Stimulated activated naive CD4-positive, alpha-beta T cell (primary cell): Measurements from ENCODE around the gene NAT10.
"Not testable (repeated sequence)": the region's sequence is repeated elsewhere in the genome, so short reads cannot be mapped to it uniquely, and the experiment has no call there.

Experiments used
- DNase-seq, 6 experiments: peaks; one replicate each; lab custom pipeline; 2025; lab: John Stamatoyannopoulos, UW

The NAT10 gene

GRCh38 chr11:34105079-34105956, at the start of gene NAT10:
Gene NAT10, plus strand, starts transcription at chr11:34105629. Its CDS starts 2,597 bp downstream, at chr11:34108226.
- peak; percentile 91 to 98 (median 96) for DNase-seq

GRCh38 chr11:34056672-34057071, 48.8 kb upstream of the NAT10 start:
- DNase-seq = no peak

GRCh38 chr11:34063061-34063795, 42.2 kb upstream of the NAT10 start:
- DNase-seq = no peak

GRCh38 chr11:34064291-34064690, 41.1 kb upstream of the NAT10 start:
- no peak for DNase-seq

- no peak for DNase-seq
Measured at GRCh38 chr11:34065505-34066203, 39.8 kb upstream of the NAT10 start.

- DNase-seq = not testable (repeated sequence)
Measured at GRCh38 chr11:34066766-34067165, 38.7 kb upstream of the NAT10 start.

GRCh38 chr11:34067383-34068065, 37.9 kb upstream of the NAT10 start:
- no peak for DNase-seq

- no peak for DNase-seq
Measured at GRCh38 chr11:34068111-34068510, 37.3 kb upstream of the NAT10 start.

- not testable (repeated sequence) for DNase-seq
Measured at GRCh38 chr11:34071306-34071705, 34.1 kb upstream of the NAT10 start.

GRCh38 chr11:34072041-34072440, 33.4 kb upstream of the NAT10 start:
- no peak for DNase-seq

GRCh38 chr11:34072832-34073231, 32.6 kb upstream of the NAT10 start:
- no peak for DNase-seq

- DNase-seq = no peak
Measured at GRCh38 chr11:34074391-34074790, 31.0 kb upstream of the NAT10 start.

- DNase-seq = no peak
Measured at GRCh38 chr11:34075178-34075820, 30.1 kb upstream of the NAT10 start.

GRCh38 chr11:34080609-34081008, 24.8 kb upstream of the NAT10 start:
- no peak for DNase-seq

GRCh38 chr11:34084637-34085036, 20.8 kb upstream of the NAT10 start:
- DNase-seq = no peak

GRCh38 chr11:34086554-34087283, 18.7 kb upstream of the NAT10 start:
- DNase-seq = no peak

GRCh38 chr11:34091825-34092224, 13.6 kb upstream of the NAT10 start:
- DNase-seq = no peak

- not testable (repeated sequence) for DNase-seq
Measured at GRCh38 chr11:34094900-34095299, 10.5 kb upstream of the NAT10 start.

- no peak for DNase-seq
Measured at GRCh38 chr11:34098813-34099212, 6.6 kb upstream of the NAT10 start.

GRCh38 chr11:34104680-34105078, 750 bp upstream of the NAT10 start:
- no peak for DNase-seq
